Tongue (tissue), 2 donors: Measurements from ENCODE around the gene MAPK7. TPM values are rescaled to one million over a fixed set of nuclear protein-coding genes. Genes with fewer than 3 reads are reported as not detected.

Source experiments
- DNase-seq: peaks from one replicate; pipeline ENCODE4 v3.0.0-alpha.2; 2015
- total RNA-seq: library from RNA; depleted of rRNA; stranded (reverse); fragments of >200 nt; gene quantifications from one replicate; pipeline ENCODE4 v1.2.3, GENCODE V29; 2014

MAPK7 gene
- total RNA-seq, 1 donor from 2014 or later = 29.3 TPM

DNA sequence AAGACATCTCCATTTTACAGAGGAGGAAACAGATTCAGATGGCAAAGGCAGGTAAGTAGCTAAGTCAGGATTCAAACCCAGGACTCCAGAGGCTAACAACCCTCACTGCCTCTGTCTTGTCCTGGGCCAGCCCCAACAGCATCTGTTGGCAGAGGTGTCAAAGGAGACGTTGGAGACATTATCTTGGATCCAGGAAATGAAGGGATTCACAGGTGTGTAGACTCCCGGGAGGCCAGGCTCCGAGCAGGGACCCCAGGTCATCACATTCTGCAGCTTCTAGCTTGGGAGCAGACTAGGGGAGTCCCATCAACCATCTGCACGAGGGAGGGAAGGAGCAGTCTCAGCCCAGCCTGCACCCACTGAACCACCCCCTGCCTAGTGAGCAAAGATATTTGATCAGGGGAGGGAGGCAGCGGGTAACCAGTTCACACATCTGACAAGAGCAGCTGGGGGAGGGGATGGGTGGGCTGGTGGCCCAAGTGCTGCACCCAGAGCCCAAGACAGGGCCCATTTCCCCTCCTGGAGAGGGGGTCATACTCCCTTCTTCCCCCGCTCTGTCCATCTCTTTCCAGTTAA is 14.8 kb upstream of the MAPK7 start:
- DNase-seq = no peak

DNA sequence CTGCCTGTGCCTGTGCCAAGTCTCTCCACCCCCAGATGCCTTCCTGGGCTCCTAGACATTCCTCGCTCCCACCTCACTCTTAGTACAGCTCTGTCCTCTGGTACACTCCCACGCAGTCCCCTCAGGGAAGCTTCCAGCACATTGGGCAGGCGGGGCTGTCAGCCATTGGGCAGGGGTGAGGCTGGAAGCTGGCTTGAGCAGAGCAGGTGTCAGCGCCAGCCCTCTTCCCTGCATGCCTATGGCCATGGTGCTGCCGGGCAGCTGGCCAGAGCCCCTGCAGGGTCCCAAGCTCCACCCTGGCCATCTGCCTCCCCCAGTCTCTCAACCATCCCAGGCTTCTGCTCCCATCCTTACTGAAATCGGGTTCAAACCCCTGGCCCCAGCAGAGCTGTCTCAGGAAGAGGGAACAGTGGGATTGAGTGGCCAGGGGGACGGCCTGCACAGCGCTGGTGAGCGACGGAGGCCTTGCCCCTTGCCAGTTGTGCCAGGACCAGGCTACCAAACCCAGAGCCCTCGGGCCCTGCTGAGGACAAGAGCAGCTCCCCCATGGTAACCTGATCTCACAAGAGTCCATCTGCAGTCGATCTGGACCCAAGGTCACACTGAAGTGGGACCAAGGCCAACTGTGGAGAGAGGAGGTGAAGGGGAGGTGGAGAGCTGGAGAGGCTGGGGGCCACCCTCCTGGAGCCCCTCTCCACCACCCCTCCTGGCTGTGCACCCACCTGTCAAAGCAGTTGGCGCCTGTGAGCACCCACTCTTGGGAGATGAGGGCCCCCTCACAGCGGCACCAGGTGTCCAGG is 13.4 kb upstream of the MAPK7 start:
- peak; percentile 84 for DNase-seq

DNA sequence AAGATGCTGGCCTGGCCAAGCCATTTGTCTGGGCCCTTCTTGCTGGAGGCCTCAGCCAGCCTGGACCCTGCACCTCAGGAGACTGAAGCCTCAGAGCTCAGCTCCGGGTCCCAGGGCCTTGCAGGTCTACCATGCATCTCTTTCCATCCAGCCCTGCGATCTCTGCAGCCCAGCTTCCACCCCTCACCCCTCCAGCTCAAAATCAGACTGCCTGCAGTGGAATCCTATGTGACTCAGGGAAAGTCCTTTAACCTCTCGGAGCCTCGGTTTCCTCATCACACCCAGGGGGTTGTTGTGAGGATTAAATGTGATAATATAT is 12.8 kb upstream of the MAPK7 start:
- no peak for DNase-seq

- DNase-seq = no peak
Measured at GRCh38 chr17:19365833-19366636, 12.3 kb upstream of the MAPK7 start.

DNA sequence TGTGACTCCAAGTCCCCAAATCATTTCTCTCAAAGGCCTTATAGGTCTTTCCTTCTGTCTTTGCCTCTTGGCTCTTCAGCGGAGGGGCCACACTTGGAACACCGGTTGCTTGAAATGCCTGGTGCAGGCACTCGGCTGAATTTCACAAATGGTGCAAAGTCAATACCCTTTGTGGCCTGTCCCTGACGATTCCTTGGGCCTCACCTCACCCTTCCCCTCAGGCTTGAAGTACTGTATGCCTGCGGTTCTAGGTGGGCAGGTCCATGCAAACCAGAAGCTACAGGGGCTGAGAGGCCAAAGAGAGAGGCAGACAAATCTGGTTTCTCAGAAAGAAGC is 11.7 kb upstream of the MAPK7 start:
- DNase-seq = no peak

GRCh38 chr17:19368229-19368628 is 10.1 kb upstream of the MAPK7 start:
- DNase-seq = no peak

- DNase-seq = no peak
Measured at GRCh38 chr17:19369107-19369778, 9.1 kb upstream of the MAPK7 start.

- DNase-seq = no peak
Measured at GRCh38 chr17:19369846-19370492, 8.3 kb upstream of the MAPK7 start.

DNA sequence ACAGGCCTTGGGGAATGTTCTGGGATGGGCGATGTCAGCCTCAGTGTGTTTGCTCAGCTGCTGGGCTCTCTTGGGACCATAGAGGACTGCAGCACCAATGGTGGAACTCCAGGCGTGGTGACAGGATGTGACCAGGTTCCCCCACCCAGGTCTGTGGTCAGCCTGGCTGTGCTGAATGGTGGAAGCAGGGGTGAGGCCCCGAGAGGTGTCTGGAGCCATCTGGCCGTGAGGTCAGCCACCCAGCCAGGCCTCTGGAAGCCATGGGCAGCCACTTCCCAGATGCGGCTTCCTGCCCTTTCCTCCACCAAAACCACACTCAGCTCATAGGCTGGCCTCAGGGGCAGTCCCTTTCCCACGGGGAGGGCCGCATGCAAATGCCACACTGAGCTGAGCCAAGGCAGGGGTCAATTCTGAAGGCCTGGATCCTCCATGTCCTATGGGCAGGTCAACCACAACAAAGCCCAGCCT is 7.8 kb upstream of the MAPK7 start:
- no peak for DNase-seq

GRCh38 chr17:19371259-19372010 is 6.9 kb upstream of the MAPK7 start:
- no peak for DNase-seq

DNA sequence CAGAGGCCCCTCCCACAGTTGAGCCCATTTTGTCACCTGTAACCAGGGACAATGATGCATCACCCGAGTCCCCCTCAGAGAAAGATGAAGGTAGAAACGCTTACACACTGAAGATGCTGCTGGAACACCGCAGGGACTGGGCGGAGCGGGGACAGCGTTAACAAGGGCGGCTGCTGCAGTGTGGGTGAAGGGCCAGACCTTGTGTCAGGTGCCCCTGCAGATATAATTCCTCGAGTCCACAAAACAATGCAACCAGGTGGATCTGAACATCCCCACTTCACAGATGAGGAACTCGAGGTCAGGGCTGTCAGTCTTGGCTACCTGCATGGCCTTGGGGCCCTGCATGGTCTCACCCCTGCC is 6.3 kb upstream of the MAPK7 start:
- DNase-seq = no peak

- DNase-seq = no peak
Measured at GRCh38 chr17:19372439-19372838, 5.9 kb upstream of the MAPK7 start.

DNA sequence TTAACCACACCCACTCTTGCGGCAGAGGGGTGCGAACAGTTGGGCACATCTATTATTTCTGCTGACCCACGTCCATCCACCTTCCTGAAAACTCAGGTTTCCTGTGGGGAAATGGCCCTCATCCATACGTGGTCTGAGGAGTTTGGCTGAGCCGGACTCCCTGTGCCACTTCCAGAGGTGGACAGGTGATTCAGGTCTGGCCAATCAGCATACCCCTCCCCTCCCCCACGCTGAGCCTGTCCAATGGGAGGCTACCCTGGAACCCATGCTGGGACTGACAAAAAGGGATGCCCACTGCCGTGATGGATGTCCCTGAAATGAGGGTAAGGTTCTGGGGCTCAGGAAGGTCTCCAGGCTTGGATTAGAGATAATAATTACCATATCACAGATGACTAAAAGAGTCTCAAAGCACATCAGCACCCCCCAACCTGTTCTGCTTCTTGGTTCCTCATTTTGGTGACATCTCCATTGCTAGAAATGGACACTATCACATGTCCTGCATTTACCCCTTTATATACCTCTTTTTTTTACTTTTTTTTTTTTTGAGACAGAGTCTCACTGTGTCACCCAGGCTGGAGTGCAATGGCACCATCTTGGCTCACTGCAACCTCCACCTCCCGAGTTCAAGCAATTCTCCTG is 5.3 kb upstream of the MAPK7 start:
- no peak for DNase-seq

GRCh38 chr17:19374136-19374535 is 4.2 kb upstream of the MAPK7 start:
- DNase-seq = no peak

- DNase-seq = no peak
Measured at GRCh38 chr17:19375732-19376131, 2.6 kb upstream of the MAPK7 start.

DNA sequence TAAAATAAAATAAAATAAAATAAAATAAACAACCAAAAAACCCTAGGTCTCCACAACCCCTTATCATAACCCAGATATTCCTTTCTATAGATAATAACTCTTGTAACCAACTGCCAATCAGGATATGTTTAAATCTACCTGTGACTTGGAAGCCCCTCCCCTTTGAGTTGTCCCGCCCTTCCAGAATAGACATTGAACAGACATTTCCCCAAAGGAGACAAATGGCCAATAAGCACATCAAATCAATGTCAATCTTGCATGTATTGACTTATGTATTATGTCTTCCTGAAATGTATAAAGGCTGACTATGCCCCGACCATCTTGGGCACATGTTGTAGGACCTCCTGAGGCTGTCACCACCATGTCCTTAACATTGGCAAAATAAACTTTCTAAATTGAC is 1.5 kb upstream of the MAPK7 start:
- DNase-seq = no peak

DNA sequence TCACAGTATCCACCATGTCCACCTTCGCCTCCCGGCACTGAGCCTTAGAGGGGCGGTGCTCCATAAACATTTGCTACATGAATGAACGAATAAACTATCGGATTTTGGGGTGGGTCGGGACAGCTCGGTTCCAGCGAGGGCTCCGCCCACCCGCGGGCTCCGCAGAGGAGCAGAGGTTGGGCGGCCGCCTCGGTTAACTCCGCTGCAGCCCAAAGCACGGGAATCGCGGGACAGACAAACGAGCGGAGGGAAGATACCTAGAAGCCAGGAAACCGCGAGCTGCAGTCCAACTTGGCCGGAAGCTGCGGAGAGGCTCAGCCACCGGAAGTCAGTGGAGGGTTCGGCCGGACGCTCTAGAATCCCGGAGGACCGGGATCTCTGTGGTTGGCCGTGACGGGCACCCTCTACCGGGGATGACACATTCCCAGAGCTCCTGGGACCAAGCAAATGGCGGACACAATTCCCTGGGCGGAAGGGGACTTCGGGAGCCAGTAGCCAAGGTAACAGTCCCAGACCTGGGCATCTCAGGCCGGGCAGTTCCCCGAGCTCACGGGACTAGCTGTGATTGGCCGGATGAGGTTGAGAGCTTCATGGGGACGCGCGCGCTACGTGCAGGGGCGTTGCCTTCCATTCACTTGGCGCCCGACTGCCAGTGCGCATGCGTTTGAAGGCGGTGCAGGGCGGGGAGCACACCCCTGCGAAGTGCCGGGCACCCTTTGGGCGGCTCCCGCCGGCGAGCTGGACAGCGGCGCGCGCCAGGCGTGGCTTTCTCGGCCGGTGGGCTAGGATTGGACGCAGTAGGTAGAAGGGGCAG is 489 bp upstream of the MAPK7 start:
- DNase-seq = peak; percentile 100

DNA sequence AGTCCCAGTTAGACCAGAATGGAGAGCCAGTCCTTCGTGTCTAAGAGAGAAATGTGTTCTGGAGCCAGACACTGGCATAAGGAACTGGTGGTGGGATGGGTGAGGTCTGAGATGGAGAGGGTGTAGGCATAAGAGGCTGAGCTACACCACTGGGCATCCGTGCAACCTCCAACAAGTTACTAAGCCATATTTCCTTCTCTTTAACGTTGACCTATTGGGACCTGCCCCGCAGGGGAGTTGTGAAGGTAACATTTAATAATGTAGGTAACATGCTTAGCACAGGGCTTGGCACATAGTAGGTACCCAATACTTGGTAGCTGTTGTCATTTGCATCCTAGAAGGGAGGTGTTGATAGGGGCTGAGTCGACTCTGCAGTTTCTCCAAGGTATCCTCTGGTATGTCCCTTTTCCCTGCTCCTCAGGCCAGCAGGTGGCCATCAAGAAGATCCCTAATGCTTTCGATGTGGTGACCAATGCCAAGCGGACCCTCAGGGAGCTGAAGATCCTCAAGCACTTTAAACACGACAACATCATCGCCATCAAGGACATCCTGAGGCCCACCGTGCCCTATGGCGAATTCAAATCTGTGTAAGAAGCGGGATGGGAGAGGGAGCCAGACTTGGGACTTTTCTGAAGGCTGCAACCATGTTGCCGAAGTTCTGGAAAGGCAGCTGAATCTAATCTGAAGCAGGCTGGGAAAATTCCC is 1.2 kb downstream of the MAPK7 start:
- DNase-seq = no peak

DNA sequence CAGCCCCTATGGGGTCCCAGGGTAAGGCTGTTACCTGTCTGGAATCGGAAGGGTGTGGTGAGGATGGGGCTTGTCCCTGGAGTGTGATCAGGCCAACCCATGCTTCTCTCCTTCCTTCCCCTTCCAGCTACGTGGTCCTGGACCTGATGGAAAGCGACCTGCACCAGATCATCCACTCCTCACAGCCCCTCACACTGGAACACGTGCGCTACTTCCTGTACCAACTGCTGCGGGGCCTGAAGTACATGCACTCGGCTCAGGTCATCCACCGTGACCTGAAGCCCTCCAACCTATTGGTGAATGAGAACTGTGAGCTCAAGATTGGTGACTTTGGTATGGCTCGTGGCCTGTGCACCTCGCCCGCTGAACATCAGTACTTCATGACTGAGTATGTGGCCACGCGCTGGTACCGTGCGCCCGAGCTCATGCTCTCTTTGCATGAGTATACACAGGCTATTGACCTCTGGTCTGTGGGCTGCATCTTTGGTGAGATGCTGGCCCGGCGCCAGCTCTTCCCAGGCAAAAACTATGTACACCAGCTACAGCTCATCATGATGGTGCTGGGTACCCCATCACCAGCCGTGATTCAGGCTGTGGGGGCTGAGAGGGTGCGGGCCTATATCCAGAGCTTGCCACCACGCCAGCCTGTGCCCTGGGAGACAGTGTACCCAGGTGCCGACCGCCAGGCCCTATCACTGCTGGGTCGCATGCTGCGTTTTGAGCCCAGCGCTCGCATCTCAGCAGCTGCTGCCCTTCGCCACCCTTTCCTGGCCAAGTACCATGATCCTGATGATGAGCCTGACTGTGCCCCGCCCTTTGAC is 2.4 kb downstream of the MAPK7 start:
- no peak for DNase-seq
